GM19372 (cell line): Measurements from ENCODE around the gene STAM.
A peak's percentile ranks its signal among the peaks of the same experiment; 100 is the strongest.
"Not testable (repeated sequence)": the region's sequence is repeated elsewhere in the genome, so short reads cannot be mapped to it uniquely, and the experiment has no call there.

ENCODE experiments used
- ATAC-seq: cut with Tn5 transposase; IDR thresholded peaks from one replicate; pipeline ENCODE4 v1.9.1; 2021; ENCODE audit warnings: mild to moderate bottlenecking, low read depth, moderate library complexity; ENCODE audit not compliant: unreplicated experiment

STAM gene

DNA sequence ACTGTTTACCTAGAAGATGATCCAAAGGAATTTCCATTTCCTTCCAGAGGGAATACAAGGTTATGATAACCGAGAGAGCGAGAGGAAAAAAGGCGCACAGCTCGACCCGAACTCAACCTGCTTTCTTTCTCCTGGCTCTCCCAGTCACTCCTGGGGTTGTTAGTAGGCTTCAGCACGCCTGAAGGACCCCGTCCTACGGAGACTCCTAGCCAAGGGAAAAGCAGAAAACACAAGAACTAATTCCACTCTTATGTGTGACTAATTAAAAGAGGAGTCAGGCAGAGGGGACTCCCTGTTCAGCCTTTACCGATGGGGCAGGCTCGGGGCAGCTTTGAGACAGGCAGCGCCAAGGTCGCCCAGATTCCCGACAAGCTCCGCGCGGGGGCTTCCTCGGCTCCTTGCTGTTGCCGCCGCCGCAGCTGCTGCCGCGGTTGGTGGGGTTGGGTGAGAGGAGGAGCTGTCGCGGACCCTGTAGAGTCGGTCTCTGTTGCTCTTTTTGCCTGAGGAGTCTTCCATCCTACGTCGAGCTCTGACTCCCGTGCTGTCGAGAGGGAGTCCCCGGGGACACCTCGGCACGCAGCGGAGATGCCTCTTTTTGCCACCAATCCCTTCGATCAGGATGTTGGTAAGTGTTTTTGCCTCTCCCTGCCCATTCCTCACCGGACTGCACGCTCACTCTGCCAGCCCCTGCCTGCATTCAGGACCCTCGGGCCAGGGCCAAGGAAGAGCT is at the start of gene STAM:
STAM (plus strand) TSS at position 397 of the 730 bp plus-strand sequence; CDS start at position 586, 189 bp downstream.
- peak; percentile 81 for ATAC-seq

DNA sequence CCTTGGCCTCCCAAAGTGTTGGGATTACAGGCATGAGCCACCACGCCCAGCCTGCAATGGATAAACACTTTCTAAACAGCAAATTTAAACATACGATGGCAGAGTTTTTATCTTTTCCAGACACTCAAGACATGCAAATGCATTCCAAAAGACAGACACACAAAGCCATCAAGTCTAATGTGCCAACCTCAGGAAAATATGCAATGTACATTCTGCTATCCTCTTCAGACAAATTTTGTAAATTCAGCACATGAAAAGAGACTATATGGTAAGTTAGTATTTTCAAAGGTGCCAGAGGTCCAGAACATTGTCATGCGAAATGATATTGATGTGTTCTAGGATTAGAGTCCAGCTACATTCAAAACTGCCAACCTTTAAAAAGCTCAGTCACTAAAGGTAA is 46.6 kb upstream of the STAM start:
- no peak for ATAC-seq

DNA sequence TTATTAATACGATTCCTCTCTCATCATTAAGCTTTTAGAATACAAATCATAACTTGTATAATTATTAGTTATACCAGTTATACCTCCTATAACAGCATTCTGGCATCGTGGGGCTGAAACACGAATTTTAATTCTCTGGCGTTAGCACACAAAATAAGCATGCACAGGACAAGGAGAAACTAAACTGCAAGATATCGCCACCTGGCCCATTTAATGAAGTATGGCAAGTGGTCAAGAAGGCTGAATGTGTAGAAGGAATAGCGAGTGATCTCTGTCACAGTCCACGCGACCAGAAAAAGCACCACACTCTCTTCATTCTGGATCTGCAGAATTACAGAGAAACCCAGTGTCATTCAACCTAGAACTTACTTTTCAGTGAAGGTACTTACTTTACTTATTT is 44.9 kb upstream of the STAM start:
- ATAC-seq: peak; percentile 75

DNA sequence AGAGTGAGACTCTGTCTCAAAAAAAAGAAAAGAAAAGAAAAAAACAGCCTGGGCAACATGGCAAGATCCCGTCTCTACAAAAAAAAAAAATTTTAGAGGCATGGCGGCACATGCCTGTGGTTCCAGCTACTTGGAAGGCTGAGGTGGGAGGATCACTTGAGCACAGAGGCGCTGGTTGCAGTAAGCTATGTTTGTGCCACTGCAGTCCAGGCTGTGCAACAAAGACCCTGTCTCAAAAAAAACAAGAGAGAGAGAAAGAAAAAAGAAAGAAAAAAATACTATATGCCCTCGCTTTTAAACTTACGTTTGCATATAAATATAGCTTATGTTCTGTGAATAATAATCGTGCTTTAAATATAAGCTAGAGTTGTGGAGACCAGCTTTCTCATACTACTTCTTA is 38.0 kb upstream of the STAM start:
- ATAC-seq: no peak

DNA sequence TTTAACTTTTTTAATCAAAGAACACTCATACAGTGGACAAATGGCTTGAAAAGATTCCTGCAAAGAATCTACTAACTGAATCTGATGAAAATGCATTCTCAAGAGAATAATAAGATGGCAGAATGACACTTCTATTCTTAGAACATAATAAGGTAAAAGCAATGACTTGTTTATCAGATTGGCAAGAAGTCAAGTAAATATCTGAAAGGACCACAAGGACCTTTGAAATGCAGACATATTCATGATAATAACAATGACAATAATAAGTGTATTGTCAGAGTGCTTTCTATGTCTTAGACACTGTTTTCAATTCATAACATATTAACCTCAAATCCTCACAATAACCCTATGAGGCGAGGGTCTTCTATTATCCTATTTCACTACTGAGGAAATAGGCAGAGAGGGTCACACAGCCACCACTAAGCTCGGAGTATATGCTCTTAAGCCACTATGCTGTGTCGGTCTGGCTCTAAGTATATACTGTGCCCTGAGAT is 37.4 kb upstream of the STAM start:
- no peak for ATAC-seq

DNA sequence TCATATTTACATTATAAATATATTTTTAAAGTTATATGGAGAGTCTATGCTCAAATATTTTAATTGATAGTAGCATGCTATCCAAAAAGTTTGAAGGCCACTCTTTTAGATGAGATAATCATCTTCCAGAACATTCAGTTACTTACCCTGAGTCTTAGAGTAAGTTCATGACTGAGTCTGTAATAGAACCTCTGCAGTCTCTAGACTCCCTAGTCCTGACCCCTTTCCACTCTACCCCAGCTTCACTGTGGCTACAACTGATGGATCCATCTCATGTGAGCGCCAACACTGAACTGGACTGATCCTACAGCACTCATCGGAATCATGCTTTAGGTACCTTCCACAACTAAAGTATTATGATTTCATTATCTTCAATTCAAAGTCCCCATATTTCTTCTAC is 36.9 kb upstream of the STAM start:
- no peak for ATAC-seq

DNA sequence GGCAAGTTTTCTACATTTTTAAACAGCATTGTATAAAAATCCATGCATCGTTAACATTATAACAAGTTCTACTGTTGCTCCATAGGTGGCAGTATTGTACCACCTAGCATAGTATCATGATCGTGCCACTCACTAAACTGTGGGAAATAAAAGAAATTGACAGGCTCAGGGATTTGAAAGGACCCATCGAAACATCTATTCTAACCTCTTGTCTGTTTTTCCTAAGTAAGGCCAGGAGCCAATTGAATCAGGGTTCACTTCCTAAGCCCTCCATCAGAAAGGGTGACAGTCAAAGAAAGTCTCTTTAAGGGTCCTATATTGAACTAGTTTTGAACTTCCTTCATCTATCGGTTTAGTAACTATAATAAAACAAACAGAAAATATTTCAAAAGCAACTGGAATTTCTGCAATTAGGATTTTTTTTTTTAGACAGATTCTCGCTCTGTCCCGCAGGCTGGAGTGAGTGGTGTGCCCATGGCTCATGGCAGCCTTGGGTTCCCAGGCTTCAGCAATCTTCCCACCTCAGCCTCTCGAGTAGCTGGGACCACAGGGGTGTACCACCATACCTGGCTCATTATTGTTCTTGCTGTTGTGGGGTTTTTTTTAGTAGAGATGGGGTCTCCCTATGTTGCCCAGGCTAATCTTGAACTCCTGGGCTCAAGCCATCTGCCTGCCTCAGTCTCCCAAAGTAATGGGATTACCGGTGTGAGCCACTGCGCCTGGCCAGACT is 36.2 kb upstream of the STAM start:
- peak; percentile 81 for ATAC-seq

DNA sequence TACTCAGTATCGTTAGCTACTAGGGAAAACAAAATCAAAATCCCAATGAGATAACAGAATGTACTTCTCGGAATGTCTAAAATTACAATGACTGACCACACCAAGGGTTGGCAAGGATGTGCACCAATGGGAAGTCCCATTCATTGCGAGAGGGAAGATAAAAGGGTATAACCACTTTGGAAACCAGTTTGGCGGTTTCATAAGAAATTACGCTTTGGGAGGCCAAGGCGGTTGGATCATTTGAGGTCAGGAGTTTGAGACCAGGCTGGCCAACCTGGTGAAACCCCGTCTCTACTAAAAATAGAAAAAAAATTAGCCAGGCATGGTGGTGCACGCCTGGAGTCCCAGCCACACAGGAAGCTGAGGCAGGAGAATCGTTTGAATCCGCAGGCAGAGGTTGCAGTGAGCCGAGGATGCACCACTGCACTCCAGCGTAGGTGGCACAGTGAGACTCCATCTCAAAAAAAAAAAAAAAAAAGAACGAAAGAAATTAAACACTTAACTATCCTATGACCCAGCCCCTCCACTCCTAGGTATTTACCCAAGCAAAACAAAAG is 34.4 kb upstream of the STAM start:
- ATAC-seq: no peak

DNA sequence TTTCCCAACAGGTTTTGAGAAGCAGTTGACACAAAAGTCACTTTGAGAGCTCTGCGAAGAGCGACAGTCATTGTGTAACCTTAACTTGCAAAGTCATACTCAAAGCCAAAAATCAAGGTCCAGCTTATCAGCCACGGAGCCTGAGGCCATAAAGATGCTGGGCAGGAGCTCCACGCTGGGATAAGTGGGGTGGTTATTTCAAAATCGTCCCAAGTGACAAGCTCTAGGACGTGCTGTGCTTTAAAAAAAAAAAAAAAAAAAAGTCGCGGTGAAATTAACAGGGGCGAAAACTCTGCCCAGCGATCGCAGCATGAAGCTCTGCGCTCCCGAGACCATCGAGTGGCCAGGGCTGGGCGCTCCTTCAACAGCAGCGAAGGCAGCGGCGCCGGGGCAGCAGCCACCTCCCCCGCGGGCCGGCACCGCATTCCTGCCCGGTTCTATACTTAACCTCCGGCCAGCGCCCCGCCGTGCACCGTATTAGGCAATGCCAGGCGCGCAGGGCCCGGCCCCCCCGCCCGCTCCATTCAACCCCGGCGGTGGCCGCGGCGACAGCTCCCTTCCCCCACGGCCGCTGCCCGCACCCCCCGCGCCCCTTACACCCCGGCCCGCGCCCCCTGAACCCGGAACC is 27.4 kb upstream of the STAM start:
- ATAC-seq: peak; percentile 38

DNA sequence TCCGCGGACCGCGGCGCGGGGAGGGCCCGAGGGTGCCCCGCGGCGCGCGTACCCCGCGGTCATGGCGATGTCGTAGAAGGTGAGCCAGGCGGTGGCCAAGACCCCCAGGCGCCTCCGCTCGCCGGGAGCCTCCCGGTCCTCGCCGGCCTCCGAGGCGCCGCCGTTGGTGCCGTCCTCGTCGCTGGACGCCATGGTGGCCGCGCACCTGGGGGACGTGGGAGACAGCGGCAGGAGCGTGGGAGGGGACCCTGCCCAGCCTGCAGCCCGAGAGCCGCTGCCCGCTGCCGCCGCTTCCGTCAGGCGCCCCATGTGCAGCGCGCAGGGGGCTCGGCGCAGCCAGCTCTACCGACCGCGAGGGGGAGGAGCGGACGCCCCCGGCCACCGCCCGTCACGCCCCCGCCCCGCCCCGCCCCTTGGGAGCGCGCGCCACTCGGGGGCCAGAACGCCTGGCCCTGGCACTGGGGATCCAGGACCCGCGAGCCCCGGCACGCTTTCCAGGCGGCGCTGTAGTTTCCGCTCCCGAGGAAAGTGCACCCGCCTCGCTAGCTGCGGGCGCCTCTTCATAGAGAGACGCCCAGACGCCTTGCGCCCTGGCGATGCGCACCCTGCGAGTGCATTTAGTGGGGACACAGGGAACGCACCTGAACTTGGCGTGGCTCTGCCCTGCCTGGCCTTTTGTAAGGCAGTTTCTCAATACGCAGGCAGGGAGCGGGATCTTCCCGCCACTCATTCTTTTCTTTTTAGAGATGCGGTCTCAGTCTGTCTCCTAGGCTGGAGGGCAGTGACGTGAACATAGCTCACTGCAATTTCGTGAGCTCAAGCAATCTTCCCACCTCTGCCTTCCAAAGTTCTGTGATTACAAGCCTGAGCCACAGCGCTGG is 26.7 kb upstream of the STAM start, which contains the start of gene HACD1:
HACD1 (minus strand) TSS at position 344 of the 881 bp plus-strand sequence; CDS start at position 309, 35 bp downstream.
- peak; percentile 70 for ATAC-seq

DNA sequence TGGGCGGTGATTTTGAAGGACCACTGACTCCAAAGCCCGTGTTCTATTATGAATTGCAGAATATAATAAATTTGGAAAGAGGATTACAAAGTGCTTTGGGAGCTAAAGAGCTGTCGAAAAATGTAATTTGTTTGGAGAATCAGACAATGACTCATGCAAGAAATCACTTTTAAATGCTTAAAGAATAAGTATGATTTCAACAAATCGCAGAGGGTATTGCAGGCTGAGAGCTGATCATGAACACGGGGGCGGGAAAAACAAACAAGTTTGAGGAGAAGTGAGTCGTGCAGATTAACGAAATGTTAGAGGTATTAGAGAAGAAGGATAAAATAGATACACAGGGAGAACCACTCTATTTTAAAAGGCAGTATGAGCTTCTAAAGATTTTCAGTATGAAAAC is 21.9 kb upstream of the STAM start:
- ATAC-seq: no peak

DNA sequence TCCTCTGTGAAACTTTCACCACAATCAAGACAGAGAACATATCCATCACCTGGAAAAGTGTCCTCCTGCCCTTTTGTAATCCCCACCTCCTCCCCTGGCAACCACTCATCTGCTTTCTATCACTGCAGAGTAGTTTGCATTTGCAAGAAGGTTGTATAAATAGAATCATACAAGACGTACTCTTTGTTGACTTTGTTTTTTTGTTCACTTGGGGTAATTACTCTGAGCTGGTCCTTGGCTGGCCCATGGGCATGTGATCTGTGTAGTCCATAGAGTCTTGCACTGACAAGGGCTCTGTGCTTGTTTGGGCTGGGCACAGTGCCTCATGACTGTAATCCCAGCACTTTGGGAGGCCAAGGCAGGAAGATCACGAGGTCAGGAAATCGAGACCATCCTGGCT is 19.0 kb upstream of the STAM start:
- ATAC-seq: no peak

DNA sequence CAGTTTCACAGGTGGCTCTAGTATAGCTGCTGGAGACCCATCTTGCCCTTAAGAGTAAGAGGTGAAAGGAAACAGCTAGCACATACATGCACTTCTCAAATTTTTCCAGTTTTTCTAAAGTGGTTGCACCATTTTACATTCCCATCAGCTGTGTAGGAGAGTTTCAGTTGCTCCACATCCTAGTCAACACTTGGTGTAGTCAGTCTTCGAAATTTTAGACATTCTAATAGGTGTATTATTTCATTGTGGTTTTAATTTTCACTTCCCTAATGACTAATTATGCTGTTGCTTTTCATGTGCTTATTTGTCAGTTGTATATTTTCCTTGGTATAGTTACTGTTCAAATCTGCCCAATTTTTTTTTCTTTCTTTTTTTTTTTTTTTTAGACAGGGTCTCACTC is 17.3 kb upstream of the STAM start:
- ATAC-seq: no peak

DNA sequence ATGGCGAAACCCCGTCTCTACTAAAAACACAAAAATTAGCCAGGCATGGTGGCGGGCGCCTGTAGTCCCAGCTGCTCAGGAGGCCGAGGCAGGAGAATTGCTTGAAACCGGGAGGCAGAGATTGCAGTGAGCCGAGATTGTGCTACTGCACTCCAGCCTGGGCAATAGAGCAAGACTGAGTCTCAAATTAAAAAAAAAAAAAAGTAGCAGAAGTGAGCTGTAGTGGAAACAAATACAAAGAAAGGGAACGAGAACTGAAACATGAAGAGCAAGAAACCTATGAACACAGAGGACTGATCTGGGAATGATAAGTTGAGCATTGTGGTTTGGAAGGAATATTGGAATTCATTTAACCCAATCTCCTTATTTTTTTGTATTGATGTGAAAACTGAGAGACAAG is 11.4 kb upstream of the STAM start:
- ATAC-seq: not testable (repeated sequence)

DNA sequence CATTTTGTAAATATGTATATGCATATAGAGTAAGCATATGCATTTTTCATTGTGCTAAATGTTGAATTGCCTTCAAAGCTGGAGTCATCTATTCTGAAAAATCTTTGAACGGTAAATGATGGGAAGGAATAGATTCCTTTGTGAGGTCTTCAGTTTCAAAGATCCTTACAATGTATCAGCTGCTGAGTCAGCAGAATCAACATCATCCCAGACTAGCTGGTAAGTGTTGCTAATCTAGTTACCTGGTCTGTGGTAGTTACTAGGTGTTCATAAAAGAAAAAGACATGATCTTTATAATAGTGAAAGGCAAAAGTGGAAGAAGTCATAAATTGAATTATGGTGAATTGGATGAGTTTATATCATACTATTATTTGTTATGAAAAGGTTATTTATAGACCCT is 10.6 kb upstream of the STAM start:
- no peak for ATAC-seq

DNA sequence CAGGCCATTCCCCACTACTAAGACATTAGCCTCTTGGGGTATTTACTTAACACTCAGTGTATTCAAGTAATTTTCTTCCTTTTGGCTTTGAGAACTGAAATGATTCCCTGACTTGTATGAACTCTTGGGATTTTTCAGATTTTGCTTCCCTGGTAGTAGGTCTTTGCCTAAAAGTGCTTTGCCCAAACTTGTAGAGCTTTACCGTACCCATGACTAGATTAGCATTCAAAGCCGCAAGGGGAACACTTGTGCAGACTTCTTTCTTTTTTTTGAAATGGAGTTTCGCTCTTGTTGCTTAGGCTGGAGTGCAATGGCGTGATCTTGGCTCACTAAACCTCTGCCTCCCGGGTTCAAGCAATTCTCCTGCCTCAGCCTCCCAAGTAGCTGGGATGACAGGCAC is 6.1 kb upstream of the STAM start:
- ATAC-seq: no peak

DNA sequence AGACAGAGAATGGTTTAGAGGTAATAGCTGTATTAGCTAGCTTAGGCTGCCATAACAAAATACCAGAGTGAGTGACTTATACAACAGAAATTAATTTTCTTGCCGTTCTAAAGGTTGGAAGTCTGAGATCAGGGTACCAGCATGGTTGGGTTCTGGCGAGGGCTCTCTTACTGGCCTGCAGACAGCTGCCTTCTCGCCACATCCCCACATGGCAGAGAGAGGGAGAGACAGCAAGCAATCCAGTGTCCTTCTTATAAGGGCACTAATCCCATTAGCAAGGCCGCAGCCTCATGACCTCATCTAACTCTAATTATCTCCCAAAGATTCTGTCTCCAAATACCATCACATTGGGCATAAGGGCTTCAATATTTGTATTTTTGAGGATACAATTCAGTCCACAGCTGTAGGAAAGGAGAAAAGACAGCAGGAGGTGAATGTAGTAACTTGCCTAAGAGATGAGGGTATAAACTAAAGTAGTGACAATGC is 3.6 kb upstream of the STAM start:
- no peak for ATAC-seq

DNA sequence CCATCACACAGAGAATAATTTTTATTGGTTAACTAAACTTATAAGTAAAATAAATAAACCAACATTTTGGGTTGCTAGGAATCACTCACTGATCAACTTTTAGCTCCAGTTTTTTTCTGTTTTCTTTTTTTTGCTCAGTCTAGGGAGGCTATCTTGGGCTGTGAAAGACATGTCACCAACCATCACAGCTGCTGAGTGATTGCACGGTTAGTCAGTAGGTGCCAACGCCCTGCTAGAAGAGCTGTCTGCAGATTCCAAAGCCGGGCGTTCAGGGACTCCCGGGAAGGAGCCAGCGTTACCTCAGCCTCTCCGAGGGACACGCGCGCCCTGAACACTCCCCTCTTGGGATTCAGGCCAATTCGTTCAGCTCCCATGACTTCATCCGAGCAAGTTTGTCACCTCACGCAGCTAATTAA is 604 bp upstream of the STAM start:
- ATAC-seq: peak; percentile 22

DNA sequence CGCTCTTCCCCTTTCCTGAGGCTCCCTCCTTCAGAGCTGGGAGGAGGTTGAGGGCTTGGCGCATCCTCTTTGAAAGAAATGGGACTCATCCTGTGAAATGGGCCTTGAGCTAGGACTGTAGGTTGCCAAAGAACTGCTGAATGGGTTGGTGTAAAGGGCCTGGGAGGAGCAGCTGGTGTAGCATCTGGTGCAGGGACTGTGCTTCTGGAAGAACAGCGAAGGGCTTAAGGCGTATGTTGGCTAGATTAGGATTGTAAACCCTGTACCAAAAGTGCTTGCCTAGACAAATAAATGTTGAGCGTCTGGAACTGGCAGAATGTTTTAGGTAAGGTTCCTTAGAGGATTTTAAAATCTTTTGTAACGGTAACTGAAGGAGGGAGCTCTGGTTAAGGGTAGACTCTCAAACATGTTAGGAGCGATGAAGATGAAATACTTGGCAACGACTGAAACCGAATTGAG is 563 bp downstream of the STAM start:
- peak; percentile 26 for ATAC-seq
